Colonic mucosa (tissue), 4 donors: ENCODE measurements around the gene SNPH. TPM values are rescaled to one million over a fixed set of nuclear protein-coding genes. Genes with fewer than 3 reads are reported as not detected.

Experiments
- DNase-seq: peaks from one replicate; pipeline ENCODE4 v3.0.0-alpha.2; 2020
- H3K27ac ChIP-seq: fragments of 200-600 bp; one replicate; pipeline ENCODE4 v1.8.0; 2021
- H3K27me3 ChIP-seq: fragments of 200-600 bp; one replicate; pipeline ENCODE4 v1.8.0; 2021
- H3K36me3 ChIP-seq: fragments of 200-600 bp; one replicate; pipeline ENCODE4 v1.8.0; 2021
- H3K4me1 ChIP-seq: fragments of 200-600 bp; one replicate; pipeline ENCODE4 v1.8.0; 2021; ENCODE audit warnings: mild to moderate bottlenecking
- H3K4me3 ChIP-seq: fragments of 200-600 bp; one replicate; pipeline ENCODE4 v1.8.0; 2021
- H3K9ac ChIP-seq, 2 donors: one replicate each; pipeline ENCODE4 v1.7.0; 2013; ENCODE audit warnings: control low read depth in 2 of 2, low read depth in 2 of 2, low read length in 2 of 2
- H3K9me3 ChIP-seq: fragments of 200-600 bp; one replicate; pipeline ENCODE4 v1.8.0; 2021
- CTCF ChIP-seq: fragments of 200-600 bp; IDR thresholded peaks from one replicate; pipeline ENCODE4 v1.8.0; 2022; ENCODE audit warnings: antibody characterized with exemption, mild to moderate bottlenecking
- intact Hi-C: fragments of 100-400 bp; cut with DNase I; formaldehyde crosslinking; loops from one replicate; pipeline ENCODE4 v1.14.1; 2022
- total RNA-seq, 2 donors: library from RNA; stranded (reverse); fragmentation: NEBNext Ultra II Directional in 1 of 2; extraction: Animal tissue kit (Norgen Biotek cat#: 25700) in 1 of 2; gene quantifications; one replicate each; pipeline ENCODE4 v1.2.1, GENCODE V29; 2021
- donor health status: healthy.
- donor health status: DM: no; HTN: no; CAD: no.
- donor health status: DM: no; HTN: no; CAD: no.

The SNPH gene
- total RNA-seq, 2 donors from 2014 or later = 1.9 to 2.4 TPM

- TF ChIP-seq CTCF = no peak
- Histone ChIP-seq H3K4me3 (no peak overlapping the region), H3K9ac (no peak overlapping the region), H3K4me1 (no peaks in the 10 kb centered on the region), H3K36me3 (no peaks in the 10 kb centered on the region), H3K27me3 (no peaks in the 10 kb centered on the region), H3K9me3 (no peaks in the 10 kb centered on the region), H3K27ac (no peak overlapping the region)
- intact Hi-C loops = no loop called here
- no peak for DNase-seq
These were observed 14.4 kb downstream of the SNPH start for GRCh38 chr20:1280195-1281102.

- Histone ChIP-seq H3K9ac (peak overlapping the region in 1 of 2 donors; percentile 30), H3K4me1 (no peaks in the 10 kb centered on the region), H3K9me3 (no peaks in the 10 kb centered on the region), H3K36me3 (no peaks in the 10 kb centered on the region), H3K27ac (no peak overlapping the region), H3K4me3 (no peak overlapping the region), H3K27me3 (no peaks in the 10 kb centered on the region)
- no peak for TF ChIP-seq CTCF
- DNase-seq = no peak
- intact Hi-C loops = no loop called here
These were observed 15.4 kb downstream of the SNPH start for GRCh38 chr20:1281279-1282057.

- Histone ChIP-seq H3K9ac (no peak overlapping the region), H3K27ac (no peak overlapping the region), H3K36me3 (no peaks in the 10 kb centered on the region), H3K4me1 (no peaks in the 10 kb centered on the region), H3K9me3 (no peaks in the 10 kb centered on the region), H3K27me3 (no peaks in the 10 kb centered on the region), H3K4me3 (no peak overlapping the region)
- DNase-seq = no peak
- no peak for TF ChIP-seq CTCF
- intact Hi-C loops = no loop called here
These were observed 16.9 kb downstream of the SNPH start for GRCh38 chr20:1282966-1283365.

- Histone ChIP-seq H3K4me3 (no peak overlapping the region), H3K27ac (no peak overlapping the region), H3K36me3 (no peaks in the 10 kb centered on the region), H3K27me3 (no peaks in the 10 kb centered on the region), H3K4me1 (no peaks in the 10 kb centered on the region), H3K9me3 (no peaks in the 10 kb centered on the region), H3K9ac (no peak overlapping the region)
- intact Hi-C loops = no loop called here
- DNase-seq = no peak
- no peak for TF ChIP-seq CTCF
These were observed 17.7 kb downstream of the SNPH start for GRCh38 chr20:1283522-1284510.
